Stimulated activated CD4-positive, alpha-beta T cell treated with anti-CD3 and anti-CD28 coated beads, Interleukin-2, amount 100 ng/mL, for 4 hours (primary cell): Measurements from ENCODE around the gene SCUBE2.
A peak's percentile ranks its signal among the peaks of the same experiment; 100 is the strongest.
"Not testable (repeated sequence)": the region's sequence is repeated elsewhere in the genome, so short reads cannot be mapped to it uniquely, and the experiment has no call there.

Experiments
- DNase-seq: peaks from one replicate; pipeline ENCODE4 v3.0.0-alpha.2; 2020; ENCODE audit warnings: low read depth

Gene SCUBE2

DNA sequence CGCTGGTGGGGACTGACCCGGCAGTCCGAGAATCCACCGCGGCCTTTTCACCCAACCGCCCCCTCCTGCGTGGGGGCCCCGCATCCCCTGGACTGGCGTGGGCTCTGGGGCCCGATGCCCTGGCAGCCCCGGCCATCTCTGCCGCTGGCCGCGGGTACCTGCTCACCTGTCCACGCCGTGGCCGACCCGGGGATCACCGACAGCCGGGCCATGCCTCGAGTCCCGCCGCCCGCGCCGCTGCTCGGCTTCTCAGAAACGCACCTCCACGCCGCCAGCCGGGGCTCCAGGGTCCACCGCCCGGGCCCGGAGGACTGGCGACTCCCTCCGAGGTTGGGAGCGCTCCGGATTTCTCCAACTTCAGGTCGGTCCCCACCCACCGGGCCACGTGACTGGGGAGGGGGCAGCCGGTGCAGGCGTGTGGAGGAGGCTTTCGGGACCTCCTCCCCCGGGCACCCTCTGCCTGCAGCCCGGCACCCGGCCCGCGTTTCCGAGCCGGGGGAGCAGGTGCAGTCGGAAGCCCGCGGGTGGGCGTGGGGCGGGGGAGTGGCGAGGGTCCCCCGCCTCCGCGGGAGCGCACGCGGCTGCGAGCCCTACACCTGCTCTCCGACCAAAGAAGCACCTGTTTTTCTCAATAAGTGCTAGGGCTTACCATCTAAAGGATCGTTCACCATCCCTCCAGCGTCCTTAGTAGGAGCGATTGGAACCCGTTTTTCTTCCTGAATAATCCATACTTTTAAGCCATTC lies 87.0 kb downstream of the SCUBE2 start:
- DNase-seq = peak; percentile 26

DNA sequence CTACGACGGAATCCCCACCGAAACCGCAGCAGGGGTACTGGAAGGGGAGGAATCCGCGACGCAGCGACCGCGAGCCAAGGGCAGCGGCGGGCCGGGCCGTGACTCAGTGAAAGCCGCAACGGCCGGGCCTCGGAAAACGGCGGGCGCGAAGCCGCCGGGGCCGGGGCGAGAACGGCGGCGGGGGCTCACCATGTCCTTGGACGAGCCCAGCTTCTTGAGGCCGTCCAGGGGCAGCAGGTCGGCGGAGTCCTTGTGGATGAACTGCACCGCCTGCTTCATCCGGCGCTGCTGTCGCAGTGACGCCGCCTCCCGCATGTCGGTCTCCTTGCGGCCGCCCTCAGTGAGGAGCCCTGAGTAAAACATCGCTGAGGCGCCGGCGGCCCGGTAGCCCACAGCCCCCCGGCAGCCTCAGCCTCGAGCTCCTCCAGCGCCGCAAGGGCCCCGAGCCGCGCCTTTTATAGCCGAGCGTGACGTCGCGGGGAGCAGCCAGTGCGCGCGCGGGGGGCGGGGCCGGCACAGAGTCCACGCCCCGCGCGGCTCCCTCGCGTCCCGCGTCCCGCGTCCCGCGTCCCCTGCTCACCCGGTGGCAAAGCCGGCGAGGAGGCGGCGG lies 87.7 kb downstream of the SCUBE2 start, which contains the start of gene NRIP3:
Gene NRIP3 (minus strand): TSS at position 429 of the 610 bp plus-strand sequence. CDS start 66 bp downstream, at position 363.
- peak; percentile 69 for DNase-seq

DNA sequence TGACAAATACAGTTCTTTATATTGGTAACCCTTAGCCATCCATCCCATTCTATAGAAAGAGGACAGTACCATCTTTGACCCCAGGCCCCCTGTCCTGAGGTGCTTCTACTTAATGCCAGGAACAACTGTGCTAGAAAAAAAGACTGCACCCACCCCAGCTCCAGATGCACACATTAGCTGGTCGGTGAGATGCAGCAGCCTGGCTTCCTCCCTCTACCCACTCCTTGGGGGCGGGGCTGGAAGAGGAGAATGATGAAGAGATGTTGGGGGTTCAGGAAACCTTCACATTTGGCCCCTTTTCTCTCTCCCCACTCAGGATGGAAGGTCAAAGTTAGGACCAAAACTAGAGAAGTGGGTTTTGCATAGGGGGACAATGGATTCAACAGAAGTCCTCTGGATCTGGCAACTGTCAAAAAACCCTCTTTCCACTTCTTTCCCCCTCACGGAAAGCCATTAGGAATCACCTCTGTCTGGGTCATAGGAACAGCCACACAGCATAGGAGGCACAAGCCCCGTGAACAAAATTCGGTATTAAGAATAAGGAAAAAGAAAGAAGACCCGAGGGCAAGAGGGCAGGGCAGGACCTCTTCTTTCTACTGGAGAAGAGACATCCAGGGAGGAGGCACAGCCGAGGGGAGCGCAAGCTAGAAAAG lies 88.4 kb downstream of the SCUBE2 start:
- no peak for DNase-seq

DNA sequence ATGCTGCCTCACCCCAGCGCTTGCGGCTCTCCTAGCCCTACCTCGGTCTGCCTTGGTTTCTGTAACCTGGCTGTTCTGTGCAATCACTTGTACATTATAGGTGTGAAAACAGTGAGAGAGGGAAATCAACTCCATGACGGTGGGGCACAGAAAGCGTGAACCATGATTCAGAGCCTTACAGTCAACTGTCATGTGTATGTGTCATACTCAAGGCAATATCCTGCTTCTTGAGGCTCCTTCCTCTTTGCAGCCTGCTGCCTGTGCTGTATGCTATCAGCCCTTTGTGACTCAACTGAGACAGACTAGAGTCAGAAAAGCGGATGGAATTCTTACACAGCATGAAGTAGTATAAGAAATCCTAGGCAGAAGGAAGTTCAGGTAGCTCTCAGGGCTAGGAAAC lies 89.7 kb downstream of the SCUBE2 start:
- DNase-seq = peak; percentile 29

DNA sequence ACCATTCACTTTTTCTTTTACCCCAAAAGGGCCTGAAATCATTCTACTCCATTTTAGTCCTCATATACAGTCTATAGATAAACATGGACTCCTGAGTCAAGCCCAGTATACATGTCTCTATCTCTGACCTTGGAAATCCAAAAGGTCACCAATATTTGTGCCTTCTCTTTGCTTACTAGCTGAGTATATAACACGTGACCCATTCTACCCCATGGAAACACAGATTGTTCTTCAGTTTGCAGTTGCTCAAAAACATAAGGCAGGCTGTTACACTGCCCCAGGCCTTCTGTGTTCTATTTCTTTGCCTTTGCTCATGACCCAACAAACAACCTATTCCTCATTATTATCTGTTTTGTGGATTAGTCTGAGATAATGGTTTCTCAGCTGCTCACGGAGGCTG lies 93.4 kb downstream of the SCUBE2 start:
- DNase-seq = no peak

DNA sequence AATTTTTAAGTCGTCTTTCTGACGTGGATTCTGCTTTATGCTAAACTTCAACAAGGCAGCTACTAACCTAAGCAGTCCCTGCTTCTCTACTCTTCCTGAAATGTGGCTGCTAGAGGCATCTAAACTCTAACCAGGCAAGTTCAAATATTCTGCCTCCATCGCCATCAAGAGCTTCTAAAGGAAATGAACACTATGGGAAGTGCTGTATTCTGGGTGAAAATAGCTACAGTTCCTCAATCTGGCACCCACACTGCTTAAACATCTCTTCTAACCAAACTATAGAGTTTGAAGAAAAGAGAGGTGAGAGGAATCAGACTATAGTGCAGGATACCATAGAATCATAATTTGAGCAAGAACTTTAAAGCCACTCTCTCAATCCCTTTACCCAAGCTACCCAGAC lies 93.9 kb downstream of the SCUBE2 start:
- no peak for DNase-seq

DNA sequence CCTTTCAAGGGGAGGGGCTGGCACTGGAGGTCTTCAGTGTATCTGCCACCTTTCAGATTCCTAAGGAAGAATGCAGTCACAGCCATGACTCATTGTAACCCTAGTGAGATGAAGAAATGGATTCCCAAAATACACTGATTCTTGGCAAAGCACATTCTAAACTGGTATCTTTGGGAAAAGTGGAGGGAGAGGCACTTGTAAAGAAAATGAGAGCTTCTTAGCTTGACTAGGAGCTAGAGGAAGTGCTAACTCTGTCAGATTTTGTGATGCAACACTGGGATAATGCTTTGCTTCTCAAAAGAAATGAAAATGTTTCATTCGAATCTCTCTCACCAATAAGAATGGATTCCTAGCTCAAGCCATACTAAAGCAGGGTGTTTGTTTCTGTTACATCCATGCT lies 101.9 kb downstream of the SCUBE2 start:
- no peak for DNase-seq

DNA sequence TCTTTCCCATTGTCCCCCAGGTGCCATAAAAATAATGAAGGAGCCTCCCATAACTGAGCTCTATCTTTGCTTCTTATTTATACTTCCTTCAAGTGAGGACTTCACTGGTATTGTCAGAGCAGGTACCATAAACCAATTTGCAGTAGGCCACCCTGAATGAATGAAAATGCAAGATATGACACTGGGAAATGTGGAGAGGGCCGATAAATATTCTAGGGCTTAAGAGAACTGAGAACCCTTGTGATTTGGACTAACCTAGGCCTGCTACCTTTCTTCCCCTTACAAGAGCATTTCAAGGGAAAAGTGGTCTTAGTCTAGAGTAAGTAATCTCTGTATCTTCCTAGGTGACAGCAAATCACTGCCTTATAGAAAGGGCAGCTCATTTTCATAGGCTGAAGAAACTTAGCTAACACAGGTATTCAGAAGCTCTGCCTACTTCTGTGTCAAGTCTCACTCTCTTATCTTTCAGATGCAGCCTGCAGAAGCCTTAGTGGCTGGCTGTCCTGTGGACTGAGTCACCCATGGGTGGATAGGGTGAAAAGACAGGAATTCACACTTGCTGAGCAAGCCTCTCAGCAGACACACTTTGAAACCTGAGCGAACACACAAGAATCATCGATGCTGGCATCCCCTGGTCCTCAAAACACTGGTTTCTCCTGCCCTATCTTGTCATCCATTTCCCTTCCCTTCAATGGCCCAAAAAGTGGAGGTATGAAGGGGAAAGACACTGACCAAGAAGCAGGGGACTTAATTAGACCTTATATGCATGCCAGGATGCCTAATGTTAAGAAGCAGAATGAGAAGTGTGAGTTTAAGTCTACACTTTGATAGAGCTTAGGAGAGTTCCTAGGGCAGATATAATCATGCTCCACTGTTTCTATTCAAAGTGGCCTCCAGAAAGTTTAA lies 102.8 kb downstream of the SCUBE2 start:
- no peak for DNase-seq

DNA sequence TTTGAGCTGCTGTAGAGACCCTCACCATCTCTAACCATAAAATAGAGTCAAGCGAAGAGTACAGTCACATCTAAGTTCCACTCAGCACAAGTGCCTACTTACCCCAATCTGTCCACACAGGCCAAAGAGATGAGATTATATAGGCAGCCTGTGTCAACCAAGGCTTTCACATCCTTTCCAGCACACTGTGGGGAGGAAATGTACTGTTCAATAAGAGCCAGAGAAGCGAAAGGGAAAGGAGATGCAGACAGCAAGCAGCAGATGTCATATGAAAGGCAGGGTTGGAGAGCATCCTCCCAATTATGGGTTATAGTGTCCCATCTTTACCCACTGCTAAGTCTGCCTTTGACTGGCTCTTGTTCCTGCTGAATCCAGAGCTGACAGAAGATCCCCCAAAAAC lies 104.0 kb downstream of the SCUBE2 start:
- DNase-seq = no peak

DNA sequence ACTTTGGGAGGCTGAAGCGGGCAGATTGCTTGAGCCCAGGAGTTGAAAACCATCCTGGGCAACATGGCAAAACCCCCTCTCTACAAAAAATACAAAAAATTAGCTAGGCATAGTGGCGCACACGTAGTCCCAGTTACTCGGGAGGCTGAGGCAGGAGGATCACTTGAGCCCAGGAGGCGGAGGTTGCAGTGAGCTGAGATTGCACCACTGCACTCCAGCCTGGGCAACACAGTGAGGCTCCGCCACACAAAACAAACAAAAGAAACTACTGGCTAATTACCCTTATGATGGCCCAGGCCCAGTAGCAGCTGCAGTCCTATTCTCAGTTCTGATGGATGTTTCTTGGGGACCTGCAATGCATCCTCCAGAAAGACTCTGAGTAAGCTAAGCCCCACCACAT lies 104.6 kb downstream of the SCUBE2 start:
- DNase-seq = not testable (repeated sequence)

DNA sequence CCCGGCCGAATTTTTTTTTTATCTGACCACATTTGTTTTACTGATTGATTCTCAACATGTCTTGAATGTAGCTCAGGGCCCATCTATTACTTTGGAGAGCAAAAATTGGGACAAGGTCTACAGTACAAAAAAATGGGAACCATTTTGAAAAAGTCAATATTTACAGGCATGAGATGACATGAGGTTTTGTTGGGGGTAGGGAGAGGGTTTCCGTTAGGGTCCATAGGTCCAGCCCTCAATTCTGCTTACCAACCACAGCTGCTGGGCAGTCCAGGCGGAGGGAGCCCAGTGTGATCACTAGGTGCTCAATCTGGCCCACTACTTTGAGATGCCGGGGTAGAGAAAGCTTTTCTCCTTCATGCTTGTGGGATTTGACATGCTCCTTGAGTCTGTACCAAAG lies 105.9 kb downstream of the SCUBE2 start:
- DNase-seq = no peak

DNA sequence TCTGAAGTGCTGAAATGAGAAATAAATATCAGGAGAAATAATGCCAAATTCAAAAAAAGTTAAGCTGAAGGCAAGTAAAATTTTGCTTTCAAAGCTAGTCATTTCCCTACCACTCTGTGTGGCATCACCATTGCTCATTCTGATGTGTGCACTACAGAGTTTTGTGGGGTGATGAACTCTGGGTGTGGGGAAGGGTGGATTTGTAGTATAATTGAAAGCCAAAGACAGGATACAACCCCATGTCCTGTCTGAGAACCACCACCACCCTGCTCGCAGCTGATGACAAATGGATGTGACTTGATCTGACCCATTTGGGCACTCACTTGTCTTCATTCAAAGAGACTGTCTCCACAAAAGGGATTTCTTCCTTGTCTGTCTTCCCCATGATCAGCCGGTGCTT lies 107.8 kb downstream of the SCUBE2 start:
- DNase-seq = no peak

DNA sequence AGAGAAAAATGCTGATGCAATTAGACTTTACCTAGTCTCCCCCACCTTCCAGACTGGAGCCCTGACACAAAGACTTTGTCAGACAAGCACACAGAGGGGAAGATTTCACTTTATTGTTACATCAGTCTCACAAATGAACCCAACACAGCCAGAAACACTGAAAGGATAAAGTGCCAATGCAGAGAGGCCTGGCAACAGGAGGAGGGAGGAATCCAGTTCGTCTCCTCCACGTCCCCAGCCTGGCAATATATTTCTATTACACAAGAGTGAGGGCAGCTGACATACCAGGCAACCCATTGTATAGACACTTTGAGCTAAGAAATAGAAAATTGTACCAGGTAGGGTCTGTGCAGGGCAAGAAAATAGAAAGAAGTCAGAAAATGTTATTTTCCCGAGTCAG lies 110.9 kb downstream of the SCUBE2 start:
- DNase-seq = no peak

DNA sequence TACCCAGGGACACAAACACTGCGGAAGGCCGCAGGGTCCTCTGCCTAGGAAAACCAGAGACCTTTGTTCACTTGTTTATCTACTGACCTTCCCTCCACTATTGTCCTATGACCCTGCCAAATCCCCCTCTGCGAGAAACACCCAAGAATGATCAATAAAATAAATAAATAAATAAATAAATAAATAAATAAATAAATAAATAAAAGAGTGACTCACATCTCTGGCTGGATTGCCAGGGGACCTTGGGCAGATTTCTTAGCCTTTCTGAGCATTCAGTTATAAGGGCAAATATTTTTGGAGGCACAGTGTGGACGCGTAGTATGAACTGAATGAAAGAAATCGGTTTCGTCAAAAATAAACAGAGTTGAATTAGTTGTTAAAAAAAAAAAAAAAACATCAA lies 112.0 kb downstream of the SCUBE2 start:
- not testable (repeated sequence) for DNase-seq

DNA sequence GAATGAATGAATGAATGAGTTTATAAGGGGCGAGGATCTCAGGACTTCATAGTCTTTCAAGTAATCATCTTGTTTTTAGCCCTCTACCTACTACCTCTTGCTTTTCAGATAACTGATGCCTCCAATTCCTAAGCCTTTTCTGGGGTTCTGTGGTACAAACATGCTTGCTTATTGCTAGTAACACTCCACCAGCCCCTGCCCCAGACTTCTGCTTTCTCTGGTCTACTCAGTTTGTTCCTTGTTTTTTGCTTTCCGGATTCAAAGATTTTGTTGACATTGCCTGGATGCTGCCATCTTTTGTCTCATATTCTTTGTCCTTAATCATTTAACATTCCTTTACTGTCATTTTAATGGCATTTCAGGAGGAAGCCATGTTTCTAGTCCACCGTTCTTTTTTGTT lies 118.3 kb downstream of the SCUBE2 start:
- DNase-seq = no peak

DNA sequence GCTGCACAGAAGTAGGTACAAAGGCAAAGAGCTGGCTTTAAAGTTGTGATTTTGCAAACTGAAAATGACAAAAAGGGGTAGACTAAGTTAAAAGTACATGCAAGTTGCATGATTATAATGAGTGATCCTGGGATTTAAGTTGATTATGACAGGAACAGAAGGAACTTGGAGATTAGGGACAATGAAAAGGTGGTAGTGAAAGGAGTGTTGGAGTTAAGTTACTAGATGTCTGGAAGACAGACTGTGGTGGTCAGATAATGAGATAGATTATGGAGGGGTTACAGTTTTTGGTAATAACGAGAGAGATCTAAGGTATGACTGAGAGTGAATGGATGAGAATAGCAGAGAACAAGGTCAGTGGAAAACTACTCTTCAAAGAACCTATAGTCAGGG lies 119.5 kb downstream of the SCUBE2 start:
- DNase-seq = no peak

DNA sequence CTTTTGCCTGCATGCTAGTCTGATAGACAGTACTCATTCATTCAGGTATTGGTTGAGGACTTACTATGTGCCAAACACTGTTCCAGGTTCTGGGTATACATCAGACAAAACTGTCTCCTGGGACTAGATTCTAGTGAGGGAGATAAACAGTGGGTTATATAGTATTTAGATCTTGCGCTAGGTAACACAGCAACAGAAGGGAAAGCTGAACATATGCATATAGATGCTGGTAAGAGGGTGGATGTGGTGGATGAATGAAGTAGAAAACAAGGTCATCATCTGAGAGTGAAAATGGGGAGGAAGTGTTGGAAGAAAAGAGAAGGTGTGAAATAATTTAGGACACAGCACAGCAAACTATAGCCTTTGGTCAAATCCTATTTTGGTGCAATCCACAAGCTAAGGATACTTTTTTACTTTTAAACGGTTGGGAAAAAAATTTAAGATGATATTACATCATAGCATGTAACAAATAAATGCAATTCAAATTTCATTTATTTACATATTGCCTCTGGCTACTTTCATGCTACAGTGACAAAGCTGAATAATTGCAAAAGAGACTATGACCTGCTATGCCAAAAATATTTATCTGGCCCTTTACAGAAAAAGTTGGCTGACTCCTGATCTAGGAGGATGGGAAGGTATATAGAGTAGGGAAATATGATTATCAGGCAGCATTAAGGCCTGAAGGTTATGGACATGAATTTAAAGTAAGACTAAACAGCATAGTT lies 120.0 kb downstream of the SCUBE2 start:
- no peak for DNase-seq
